Left cardiac atrium (tissue), 4 donors: ENCODE measurements around the gene FAM120C. TPM values are rescaled to one million over a fixed set of nuclear protein-coding genes. Genes with fewer than 3 reads are reported as not detected.

Experiments used
- ATAC-seq, 2 donors: fragments of 200-7000 bp; cut with Tn5 transposase; one replicate each; pipeline ENCODE4 v1.9.1; 2020; ENCODE audit warnings: mild to moderate bottlenecking in 2 of 2, moderate library complexity in 2 of 2
- DNase-seq: peaks from one replicate; pipeline ENCODE4 v3.0.0-alpha.2; 2020
- intact Hi-C, 2 donors: fragments of 100-400 bp; cut with DNase I; formaldehyde crosslinking; loops; one replicate each; pipeline versions ENCODE4 v1.14.1 to v1.15.1; 2022 to 2023
- total RNA-seq, 2 donors: library from RNA; stranded (reverse); fragmentation: NEBNext Ultra II Directional; extraction: Animal tissue kit (Norgen Biotek cat#: 25700); gene quantifications; one replicate each; pipeline ENCODE4 v1.2.1, GENCODE V29; 2021
- donor health status: DM: no; HTN: yes; CAD: no.
- donor health status: DM: no; HTN: yes; CAD: no; lungs with severe emphysema.
- donor health status: DM: yes; HTN: yes; CAD: no.
- donor health status: Dilated cardiomyopathy.

The FAM120C gene
- total RNA-seq, 2 donors from 2014 or later = 7.1 to 7.2 TPM

DNA sequence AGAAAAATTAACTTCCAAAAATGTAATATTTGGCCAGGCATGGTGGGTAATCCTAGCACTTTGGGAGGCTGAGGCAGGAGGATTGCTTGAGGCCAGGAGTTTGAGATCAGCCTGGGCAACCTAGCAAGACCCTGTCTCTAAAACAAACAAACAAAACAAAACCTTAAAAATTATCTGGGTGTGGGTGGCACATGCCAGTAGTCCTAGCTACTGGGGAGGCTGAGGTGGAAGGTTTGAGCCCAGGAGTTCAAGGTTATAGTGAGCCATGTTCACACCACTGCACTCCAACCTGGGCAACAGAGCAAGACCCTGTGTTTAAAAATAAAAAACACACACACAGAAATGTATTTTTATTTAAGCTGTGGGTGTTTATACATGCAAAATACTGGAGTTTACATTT lies 12.0 kb downstream of the FAM120C start:
- intact Hi-C loops = no loop called here
- no peak for ATAC-seq
- DNase-seq = no peak

DNA sequence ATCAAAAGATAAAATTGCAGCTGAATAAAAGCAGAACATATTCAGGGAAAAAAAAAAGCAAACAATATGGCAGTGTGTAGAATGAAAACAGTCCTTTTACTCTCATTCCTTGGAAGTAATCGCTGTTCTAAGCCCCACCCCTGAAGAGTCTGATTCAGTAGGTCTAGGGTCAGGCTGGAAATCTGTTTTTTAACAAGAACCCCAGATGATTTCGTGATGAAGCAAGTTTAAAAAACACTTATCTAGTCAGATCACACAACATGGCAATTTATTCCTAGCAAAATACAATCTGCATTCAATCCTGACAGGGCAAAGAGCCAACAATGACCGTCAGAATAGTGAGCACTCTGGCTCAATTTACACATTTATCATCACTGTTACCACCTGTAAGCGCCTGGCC lies 16.1 kb downstream of the FAM120C start:
- ATAC-seq = no peak
- no peak for DNase-seq
- intact Hi-C loops = no loop called here

DNA sequence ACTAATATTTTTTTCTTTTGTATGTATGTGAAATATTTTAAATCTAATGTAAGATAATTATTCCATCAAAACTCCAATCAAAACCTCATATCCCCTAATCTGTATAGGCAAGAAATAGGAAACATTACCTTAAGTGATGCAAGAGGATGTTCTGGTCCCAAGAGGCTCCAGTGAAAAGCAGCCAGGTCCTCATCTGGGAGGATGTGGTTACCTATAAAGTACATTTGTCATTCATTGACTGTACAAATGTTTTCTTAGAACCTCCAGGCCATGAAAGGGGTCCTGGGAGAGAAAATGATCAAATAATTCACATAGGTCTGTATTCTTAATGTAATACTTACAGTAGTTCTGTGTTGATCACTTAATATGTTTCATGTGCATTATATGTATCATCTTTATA lies 25.5 kb downstream of the FAM120C start:
- ATAC-seq (no peak), DNase-seq (no peak)
- intact Hi-C loops = no loop called here

DNA sequence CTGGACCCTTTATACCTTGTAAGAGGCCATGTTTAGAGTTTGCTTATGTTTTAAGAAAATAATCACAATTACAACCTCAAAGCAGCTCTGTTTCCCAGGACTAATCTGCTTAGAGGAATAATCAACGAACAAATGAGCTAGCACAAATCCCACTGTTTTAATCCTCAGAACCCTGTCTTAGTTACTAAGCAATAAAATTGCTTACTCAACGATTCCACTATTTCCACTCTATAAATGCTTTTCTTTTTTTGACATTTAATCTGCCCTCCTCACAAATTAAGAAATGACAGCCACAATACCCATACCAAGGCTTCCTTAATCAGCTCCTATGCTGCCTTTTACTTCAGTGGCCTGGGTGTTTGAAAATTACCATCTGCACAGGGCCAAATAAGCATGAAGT lies 48.8 kb downstream of the FAM120C start:
- ATAC-seq (no peak), DNase-seq (no peak)
- intact Hi-C loops = no loop called here

DNA sequence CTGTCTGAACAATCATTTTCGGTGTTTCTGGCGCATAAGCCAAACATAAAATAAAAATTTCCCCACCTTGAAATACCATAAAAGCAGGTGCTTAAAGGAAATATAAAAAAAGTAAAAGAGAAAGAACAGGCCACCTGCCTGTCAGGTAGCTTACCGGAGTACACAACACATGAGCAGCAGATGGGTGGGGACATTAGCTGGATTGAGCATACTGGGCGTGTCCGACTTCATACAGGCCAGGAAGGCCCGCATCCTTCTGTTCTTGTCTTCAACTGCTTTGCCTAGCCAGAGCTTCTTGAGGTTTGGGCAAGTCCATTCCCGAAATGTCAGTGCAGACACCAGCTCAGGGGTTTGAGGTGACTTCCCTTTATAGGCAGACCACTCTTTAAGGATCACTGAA lies 66.7 kb downstream of the FAM120C start:
- ATAC-seq (no peak), DNase-seq (no peak)
- intact Hi-C loops = no loop called here

DNA sequence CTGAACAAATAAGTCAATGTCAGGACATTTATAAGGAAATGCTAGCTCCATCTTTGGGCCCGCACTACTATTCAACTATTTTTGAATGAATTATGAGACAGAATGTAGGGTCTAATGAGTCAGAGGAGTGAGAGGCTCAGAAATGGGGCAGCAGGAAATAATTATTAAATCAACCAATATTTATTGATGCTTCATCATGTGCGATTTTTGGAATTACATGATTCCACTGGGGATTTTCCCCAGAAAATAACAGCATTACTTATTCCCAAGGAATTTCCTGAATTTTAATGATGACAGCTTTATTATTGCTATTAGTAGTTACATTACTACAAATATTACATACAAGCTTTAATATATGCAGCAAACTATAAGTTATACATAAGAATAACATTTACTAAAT lies 89.5 kb downstream of the FAM120C start:
- no peak for DNase-seq
- no peak for ATAC-seq
- intact Hi-C loops = no loop called here

DNA sequence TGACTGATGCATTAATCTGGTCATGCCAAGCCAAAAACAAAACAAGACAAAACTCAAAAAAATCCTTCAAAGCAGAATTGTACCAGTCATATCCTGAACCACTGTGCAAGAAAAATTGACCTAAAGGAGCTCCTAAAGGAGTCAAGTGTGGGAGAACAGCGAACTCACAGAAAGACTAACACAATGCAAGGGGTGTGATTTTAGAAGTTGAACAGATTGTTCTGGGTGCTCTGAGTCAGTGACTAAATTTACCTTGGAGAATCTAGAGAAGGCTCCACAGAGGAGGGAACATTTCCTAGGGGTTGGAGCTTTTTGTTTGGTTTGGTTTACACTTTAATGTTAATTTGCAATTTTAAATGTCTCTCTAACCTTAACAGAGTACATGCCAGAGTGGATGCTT lies 89.9 kb downstream of the FAM120C start:
- DNase-seq = no peak
- intact Hi-C loops = no loop called here
- ATAC-seq = no peak

DNA sequence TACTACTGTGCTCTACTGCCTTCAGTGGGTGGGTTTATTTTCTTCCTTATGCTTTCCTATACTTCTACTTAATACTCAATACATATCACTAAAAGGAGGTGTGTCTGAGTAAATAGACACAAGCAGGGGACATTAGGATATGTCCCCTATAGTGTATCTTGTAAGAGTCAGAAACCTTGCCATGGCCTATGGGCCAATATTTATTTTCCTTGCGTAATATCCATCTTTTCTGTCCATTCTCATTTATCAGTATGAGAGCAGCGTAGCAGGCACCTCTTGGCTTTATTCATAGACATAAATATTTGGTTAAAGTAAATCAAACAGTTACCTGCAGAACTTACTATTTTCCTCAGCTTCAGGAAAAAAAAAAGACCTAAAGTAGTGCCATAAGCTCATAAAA lies 92.2 kb downstream of the FAM120C start:
- DNase-seq (no peak), ATAC-seq (no peak)
- intact Hi-C loops = no loop called here

DNA sequence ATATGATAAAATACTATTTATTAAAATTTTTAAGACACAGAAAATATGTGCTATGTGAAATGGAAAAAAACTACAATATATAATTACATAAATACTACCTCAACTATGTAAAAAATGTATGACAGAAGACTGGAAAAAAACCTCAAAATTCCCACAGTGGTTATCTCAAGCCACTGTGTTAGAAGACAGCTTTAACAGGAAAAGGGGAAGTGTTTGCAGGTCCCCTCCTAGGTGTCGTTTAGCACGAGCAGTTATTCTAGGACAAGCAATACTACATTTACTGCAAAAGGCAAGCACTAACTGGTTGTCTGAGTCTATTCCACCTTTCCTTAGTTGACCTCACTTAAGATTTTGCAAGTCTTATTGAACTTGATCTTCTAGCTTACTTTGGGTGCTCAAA lies 93.9 kb downstream of the FAM120C start:
- intact Hi-C loops = no loop called here
- ATAC-seq = no peak

DNA sequence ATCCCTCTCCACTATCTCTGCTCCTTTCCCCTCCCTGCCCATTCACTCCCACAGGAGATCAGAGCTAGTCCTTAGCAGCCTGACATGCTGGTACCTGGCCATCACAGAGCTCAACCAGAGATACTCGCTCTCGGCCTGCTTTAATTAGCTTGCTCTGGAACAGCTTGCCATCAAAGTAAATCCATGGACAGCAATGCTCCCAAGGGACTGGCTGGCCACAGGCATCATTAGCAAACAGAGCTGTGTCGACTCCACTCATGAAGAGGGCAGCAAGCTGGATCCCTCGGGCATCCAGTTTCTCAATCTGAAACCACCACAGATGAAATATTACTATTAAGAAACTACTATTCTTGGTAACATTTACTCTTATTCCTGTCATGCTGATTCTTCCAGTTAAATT lies 95.4 kb downstream of the FAM120C start:
- DNase-seq (no peak), ATAC-seq (peak in 1 of 2 donors; percentile 44)
- intact Hi-C loops = no loop called here

More for the DNA sequence above, 93.9 kb downstream of the FAM120C start:
- DNase-seq = no peak

DNA sequence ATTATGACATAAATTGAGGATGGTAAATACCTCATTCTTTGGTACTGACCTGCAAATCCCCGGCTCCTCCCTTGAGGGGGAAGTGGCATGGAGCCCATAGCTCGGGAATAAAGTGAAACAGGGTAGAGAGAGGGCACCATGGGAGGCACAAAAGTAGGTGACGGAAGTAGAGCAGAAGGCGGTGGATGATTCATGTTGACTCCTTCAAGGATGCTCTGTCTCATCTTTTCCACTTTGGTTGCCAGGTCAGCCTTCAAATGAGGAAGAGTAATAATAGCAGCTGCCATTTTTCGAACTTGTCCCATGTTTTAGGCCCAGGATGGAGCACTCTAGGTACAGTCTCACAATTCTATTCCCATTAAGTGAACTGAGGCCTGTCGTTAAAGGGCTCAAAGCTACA lies 97.4 kb downstream of the FAM120C start:
- no peak for DNase-seq
- intact Hi-C loops = no loop called here
- ATAC-seq = no peak

DNA sequence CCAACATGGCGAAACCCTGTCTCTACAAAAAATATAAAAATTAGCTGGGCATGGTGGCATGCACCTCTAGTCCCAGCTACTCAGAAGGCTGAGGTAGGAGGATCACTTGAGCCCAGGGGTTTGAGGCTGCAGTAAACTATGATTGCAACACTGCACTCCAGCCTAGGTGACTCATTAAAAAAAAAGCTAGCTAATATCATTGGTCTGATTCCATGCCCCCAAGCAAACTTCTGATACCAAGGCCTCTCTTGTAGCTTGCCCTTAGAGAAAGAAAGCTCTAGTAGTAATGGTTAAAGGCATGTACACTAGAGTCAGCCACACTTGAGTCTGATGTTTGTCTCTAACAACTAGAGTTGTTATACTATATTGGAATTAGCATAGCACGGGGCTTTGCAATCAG lies 106.2 kb downstream of the FAM120C start:
- DNase-seq (no peak), ATAC-seq (no peak)
- intact Hi-C loops = no loop called here

DNA sequence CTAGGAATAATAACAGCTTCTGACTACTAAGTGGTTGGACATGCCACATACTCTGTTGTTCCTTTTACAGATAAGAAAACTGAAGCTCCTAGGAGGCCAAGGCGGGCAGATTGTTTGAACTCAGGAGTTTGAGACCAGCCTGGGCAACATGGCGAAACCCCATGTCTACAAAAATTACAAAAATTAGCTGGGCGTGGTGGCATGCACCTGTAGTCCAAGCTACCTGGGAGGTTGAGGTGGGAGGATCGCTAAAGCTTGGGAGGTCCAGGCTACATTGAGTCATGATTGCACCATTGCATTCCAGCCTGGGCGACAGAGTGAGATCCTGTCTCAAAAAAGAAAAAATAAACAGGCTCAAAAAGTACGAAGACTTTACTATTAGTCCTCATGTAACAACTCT lies 108.2 kb downstream of the FAM120C start:
- intact Hi-C loops = no loop called here
- no peak for DNase-seq
- no peak for ATAC-seq

DNA sequence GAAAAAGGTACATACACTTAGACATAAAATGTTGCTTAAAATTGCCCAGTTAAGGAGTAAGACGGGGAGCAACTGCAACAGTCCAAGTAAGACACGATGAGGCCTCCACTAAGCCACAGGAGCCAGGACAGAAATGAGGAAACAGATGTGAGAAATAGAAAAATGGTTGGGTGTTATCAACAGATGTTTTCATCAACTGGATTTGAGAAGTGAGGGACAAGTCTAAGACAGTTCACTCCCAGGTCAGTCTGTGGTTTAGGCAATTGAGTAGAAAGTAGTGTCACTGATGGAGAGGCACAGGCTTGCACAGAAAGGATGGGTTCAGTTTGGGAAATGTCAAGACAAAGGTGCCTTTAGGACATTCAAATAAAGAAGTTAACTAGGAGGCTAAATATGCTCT lies 115.3 kb downstream of the FAM120C start:
- intact Hi-C loops = no loop called here
- no peak for ATAC-seq
- DNase-seq = no peak

DNA sequence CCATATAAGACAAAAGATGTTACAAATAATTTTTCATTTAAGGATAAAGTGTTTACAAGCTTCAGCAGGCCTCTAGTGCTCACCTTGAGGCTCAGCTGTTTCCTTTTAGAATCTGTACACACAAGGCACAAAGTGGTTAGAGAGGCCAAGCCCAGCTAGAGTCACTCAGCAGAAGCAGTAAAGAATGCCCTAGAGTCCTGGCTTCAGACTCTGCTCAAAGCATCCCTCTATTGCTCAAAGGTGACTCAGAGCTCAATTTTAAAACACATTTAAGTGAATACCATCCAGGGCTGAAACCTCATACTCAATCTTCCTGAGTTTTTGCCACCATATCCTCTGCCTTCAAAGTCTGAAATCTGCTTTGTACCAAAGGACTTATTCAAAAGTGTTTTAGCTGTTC lies 116.2 kb downstream of the FAM120C start:
- no peak for ATAC-seq
- DNase-seq = no peak
- intact Hi-C loops = no loop called here

DNA sequence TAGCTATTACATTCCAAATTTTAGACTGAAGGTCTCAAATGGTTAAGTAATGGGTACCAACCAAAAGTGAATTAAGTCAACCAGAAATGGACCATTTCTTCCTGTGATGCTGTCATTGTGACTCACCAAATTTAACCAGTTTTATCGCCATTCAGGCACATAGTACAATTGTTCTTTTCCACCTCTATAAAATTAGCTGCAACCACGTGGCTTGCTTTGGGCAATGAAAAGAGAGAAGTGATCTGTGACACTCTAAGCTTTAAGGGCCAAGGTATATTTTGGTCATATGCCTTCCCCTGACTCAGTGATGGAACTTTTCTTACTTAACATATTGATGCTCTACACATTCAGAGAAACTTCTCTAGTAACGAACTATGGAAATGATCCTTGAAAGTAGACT lies 118.5 kb downstream of the FAM120C start:
- ATAC-seq (no peak), DNase-seq (no peak)
- intact Hi-C loops = no loop called here

DNA sequence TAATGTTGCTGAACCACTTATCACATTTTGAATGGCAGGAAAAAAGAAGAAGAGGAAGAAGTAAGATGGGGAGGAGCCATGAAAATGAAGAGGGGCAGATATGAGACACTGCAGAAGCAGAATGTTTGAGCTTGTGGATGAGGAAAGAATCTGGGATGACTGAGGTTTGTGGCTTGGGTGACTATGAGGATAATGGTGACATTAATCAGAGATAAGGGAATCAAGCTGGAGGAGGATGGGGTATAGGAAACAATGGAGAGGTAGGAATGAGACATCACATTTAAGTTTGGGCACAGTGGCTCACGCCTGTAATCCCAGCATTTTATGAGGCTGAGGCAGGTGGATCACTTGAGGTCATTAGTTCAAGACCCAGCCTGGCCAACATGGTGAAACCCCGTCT lies 119.7 kb downstream of the FAM120C start:
- intact Hi-C loops = no loop called here
- DNase-seq (no peak), ATAC-seq (no peak)

DNA sequence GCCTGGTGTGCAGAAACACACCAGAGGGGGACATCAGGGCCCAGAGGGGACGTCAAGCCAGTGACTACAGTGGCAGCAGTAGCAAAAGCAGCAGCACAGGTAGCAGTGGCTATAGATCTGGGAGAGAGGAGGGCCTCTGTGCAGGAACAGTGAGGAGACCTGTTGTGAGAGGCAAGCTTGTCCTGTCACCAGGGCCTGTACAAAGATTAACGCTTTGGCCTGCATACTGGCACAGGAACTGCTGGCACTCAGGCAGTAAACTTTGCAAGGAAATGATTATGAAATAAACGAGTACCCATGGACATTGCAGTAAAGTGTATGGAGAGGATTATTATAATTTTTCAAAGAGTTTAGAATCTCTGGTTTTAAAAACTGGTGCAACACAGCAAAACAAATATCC lies 133.3 kb downstream of the FAM120C start:
- peak in 1 of 2 donors; percentile 27 for ATAC-seq
- intact Hi-C loops = no loop called here
- DNase-seq = no peak

DNA sequence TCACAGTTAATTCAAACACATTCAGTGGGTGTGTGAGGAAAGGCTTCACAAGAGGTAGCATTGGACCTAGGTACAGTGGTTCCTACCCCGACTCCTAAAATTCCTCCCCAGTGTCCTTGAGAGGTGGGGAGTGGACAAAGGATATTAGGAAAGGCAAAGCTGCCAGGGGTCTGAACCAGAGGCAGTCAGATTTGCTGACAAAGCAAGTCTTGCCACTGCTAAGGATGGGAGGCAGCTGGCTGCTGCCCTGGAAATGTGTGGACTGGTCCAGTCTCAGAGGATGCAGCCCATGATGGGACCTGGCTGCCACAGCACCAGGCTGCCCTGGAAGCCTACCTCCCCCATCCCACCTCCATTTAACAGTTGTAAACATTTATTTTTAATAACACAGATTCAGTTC lies 134.6 kb downstream of the FAM120C start:
- intact Hi-C loops = no loop called here
- no peak for ATAC-seq
- no peak for DNase-seq

DNA sequence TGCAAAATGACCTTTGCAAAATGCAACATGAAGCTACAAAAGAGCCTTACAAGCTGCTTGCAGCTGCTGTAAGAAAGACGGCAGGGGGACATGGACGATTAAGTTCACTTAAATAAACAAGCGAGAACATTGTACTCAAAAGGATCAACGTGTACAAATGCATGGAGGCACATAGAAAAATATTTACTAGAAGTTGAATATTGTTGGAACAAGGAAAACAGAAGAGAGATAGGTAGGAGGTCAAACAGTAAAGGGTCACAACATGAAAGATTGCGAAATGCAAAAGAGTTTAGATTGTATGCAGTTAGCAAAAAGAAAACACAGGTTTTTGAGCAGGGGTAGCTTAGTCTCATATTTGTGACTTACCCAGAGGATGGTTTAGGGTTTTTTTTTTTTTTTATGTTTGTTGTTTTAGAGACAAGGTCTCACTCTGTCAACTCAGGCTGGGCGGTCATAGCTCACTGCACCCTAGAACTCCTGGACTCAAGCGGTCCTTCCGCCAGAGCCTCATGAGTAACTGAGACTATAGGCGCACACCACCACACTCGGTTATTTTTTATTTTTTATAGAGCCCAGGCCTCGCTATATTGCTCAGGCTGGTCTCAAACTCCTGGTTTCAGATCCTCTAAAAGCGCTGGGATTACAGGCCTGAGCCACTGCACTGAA lies 137.4 kb downstream of the FAM120C start:
- intact Hi-C loops = no loop called here
- ATAC-seq (no peak), DNase-seq (no peak)

DNA sequence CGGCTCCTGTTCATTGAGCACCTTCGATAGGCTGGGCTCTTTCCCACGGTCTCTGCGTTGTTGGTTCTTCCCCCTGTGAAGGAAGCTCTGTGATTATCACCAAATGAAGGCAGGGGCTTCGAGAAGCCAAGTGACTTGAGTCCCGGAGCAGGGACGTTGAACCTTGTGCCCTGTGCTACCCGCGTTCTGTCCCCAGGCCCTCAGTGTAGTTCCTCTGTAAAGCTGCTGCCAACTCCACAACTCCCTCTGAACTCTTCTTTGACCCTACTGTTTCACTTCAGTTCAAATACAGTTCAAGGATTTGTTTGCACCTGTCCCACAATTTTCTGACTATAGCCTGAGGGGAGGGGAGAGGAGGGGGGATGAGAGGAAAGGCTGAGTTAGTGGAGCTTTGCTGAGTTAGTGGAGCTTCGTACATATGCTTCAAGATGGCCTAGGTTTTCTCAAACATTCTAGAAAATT lies 138.1 kb downstream of the FAM120C start:
- intact Hi-C loops = no loop called here
- no peak for DNase-seq
- ATAC-seq = peak in 1 of 2 donors; percentile 2
